Measurements from ENCODE around the gene HCN1.
"Not testable (repeated sequence)": the region's sequence is repeated elsewhere in the genome, so short reads cannot be mapped to it uniquely, and the experiment has no call there.

Gene HCN1

DNA sequence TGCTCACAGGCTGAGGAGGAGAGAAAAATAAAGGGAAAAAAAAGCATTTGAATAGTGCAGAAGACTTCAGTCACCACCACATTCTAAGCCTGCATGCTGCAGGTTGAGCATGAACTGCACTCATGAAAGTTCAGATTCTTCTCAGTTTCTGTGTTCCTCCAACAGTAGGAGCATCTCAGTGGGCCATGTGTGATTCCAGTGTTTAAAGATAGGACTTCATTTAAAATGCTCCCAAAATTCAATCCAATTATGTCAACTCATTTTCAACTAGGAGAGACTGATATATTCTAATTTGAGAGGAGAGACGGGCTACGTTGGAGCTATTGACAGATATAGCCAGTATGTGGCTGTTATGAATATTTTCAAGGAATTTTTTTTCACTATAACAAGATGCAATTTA is 186.8 kb downstream of the HCN1 start:
- no peaks in the 10 kb centered on the region for H3K4me1 ChIP-seq (ENCODE audit: control insufficient read depth, low read length)
- TF ChIP-seq EZH2phosphoT487 (IDR thresholded peaks at IDR 0.05; ENCODE audit: borderline replicate concordance, low read length) (no peak), CTCF (IDR thresholded peaks at IDR 0.05; ENCODE audit: low read depth, low read length, poor library complexity, severe bottlenecking) (no peak)
- no peaks in the 10 kb centered on the region for H3K9me3 ChIP-seq (ENCODE audit: control insufficient read depth, insufficient read depth, low read length)

GRCh38 chr5:45508135-45508534 is 188.0 kb downstream of the HCN1 start:
- H3K4me2 ChIP-seq (ENCODE audit: low read length) = no peak overlapping the region
- no peaks in the 10 kb centered on the region for H3K27me3 ChIP-seq (ENCODE audit: control insufficient read depth, low read length)
- TF ChIP-seq EZH2phosphoT487 (IDR thresholded peaks at IDR 0.05; ENCODE audit: borderline replicate concordance, low read length) (no peak), CTCF (IDR thresholded peaks at IDR 0.05; ENCODE audit: low read depth, low read length, poor library complexity, severe bottlenecking) (no peak)
- H3F3A ChIP-seq (ENCODE audit: control insufficient read depth, insufficient read depth) = no peaks in the 10 kb centered on the region
- H3K79me2 ChIP-seq (ENCODE audit: control insufficient read depth, low read length) = no peaks in the 10 kb centered on the region
- H3K4me3 ChIP-seq (ENCODE audit: low read length) = no peak overlapping the region
- H3K4me1 ChIP-seq (ENCODE audit: control insufficient read depth, low read length) = no peaks in the 10 kb centered on the region
- H3K9me3 ChIP-seq (ENCODE audit: control insufficient read depth, insufficient read depth, low read length) = no peaks in the 10 kb centered on the region
- H3K27ac ChIP-seq (ENCODE audit: low read depth, low read length) = no peak overlapping the region
- H3K36me3 ChIP-seq (ENCODE audit: control insufficient read depth, low read length) = no peaks in the 10 kb centered on the region
- no peaks in the 10 kb centered on the region for H4K20me1 ChIP-seq (ENCODE audit: control insufficient read depth, insufficient read depth, low read depth, low read length)
- H3K9me2 ChIP-seq (replicated peaks; ENCODE audit: control insufficient read depth, low read length) = no peaks in the 10 kb centered on the region

More for the DNA sequence above, 186.8 kb downstream of the HCN1 start:
- H3K79me2 ChIP-seq (ENCODE audit: control insufficient read depth, low read length) = no peaks in the 10 kb centered on the region
- no peaks in the 10 kb centered on the region for H3K36me3 ChIP-seq (ENCODE audit: control insufficient read depth, low read length)
- no peak overlapping the region for H3K27ac ChIP-seq (ENCODE audit: low read depth, low read length)
- H4K20me1 ChIP-seq (ENCODE audit: control insufficient read depth, insufficient read depth, low read depth, low read length) = no peaks in the 10 kb centered on the region
- no peak overlapping the region for H3K4me3 ChIP-seq (ENCODE audit: low read length)
- no peak overlapping the region for H3K4me2 ChIP-seq (ENCODE audit: low read length)
- H3F3A ChIP-seq (ENCODE audit: control insufficient read depth, insufficient read depth) = no peaks in the 10 kb centered on the region
- no peaks in the 10 kb centered on the region for H3K27me3 ChIP-seq (ENCODE audit: control insufficient read depth, low read length)
- no peaks in the 10 kb centered on the region for H3K9me2 ChIP-seq (replicated peaks; ENCODE audit: control insufficient read depth, low read length)

DNA sequence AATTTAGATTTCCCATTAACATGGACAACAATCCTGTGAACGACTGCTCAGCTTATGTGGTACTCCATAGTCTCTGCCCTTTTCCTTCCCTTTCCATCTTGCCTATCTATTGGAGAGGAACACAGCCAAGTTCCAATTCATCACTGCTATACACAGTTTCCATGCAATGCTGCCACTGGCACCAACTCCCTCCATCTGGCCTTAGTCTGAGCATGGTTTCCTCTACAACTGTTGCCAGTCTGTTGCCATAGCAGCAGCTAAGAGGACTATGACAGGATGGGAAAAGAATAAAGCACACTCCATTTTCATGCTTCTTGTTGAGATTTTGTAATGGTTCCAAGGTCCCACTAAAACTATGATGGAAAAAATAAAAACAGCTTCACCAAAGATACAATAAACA is 189.0 kb downstream of the HCN1 start:
- no peaks in the 10 kb centered on the region for H3K36me3 ChIP-seq (ENCODE audit: control insufficient read depth, low read length)
- H3K9me2 ChIP-seq (replicated peaks; ENCODE audit: control insufficient read depth, low read length) = no peaks in the 10 kb centered on the region
- no peak for TF ChIP-seq CTCF (IDR thresholded peaks at IDR 0.05; ENCODE audit: low read depth, low read length, poor library complexity, severe bottlenecking)
- no peak for TF ChIP-seq EZH2phosphoT487 (IDR thresholded peaks at IDR 0.05; ENCODE audit: borderline replicate concordance, low read length)
- no peak overlapping the region for H3K27ac ChIP-seq (ENCODE audit: low read depth, low read length)
- H3K9me3 ChIP-seq (ENCODE audit: control insufficient read depth, insufficient read depth, low read length) = no peaks in the 10 kb centered on the region
- H3K27me3 ChIP-seq (ENCODE audit: control insufficient read depth, low read length) = no peaks in the 10 kb centered on the region
- no peak overlapping the region for H3K4me2 ChIP-seq (ENCODE audit: low read length)
- no peaks in the 10 kb centered on the region for H3K79me2 ChIP-seq (ENCODE audit: control insufficient read depth, low read length)
- H3K4me3 ChIP-seq (ENCODE audit: low read length) = no peak overlapping the region
- no peaks in the 10 kb centered on the region for H3F3A ChIP-seq (ENCODE audit: control insufficient read depth, insufficient read depth)
- no peaks in the 10 kb centered on the region for H3K4me1 ChIP-seq (ENCODE audit: control insufficient read depth, low read length)
- no peaks in the 10 kb centered on the region for H4K20me1 ChIP-seq (ENCODE audit: control insufficient read depth, insufficient read depth, low read depth, low read length)

GRCh38 chr5:45499006-45499405 is 197.2 kb downstream of the HCN1 start:
- H3K27ac ChIP-seq (ENCODE audit: low read depth, low read length); H3K4me2 ChIP-seq (ENCODE audit: low read length); H3K9me2 ChIP-seq (replicated peaks; ENCODE audit: control insufficient read depth, low read length); H3K4me3 ChIP-seq (ENCODE audit: low read length); H3K27me3 ChIP-seq (ENCODE audit: control insufficient read depth, low read length); H3F3A ChIP-seq (ENCODE audit: control insufficient read depth, insufficient read depth); H3K79me2 ChIP-seq (ENCODE audit: control insufficient read depth, low read length); H3K4me1 ChIP-seq (ENCODE audit: control insufficient read depth, low read length); H3K9me3 ChIP-seq (ENCODE audit: control insufficient read depth, insufficient read depth, low read length); H3K36me3 ChIP-seq (ENCODE audit: control insufficient read depth, low read length); H4K20me1 ChIP-seq (ENCODE audit: control insufficient read depth, insufficient read depth, low read depth, low read length): not testable (repeated sequence)
